Epidermal melanocyte (primary cell): ENCODE results near the gene RNF40.
"Not testable (repeated sequence)": the region's sequence is repeated elsewhere in the genome, so short reads cannot be mapped to it uniquely, and the experiment has no call there.

Experiments
- DNase-seq: peaks from one replicate; pipeline ENCODE4 v3.0.0; 2011; ENCODE audit warnings: low spot score; ENCODE audit not compliant: insufficient read length

Gene RNF40

GRCh38 chr16:30813821-30814189, 51.7 kb downstream of the RNF40 start:
- no peak for DNase-seq

GRCh38 chr16:30816769-30817168, 54.6 kb downstream of the RNF40 start:
- DNase-seq = no peak

- DNase-seq = no peak
These were observed 58.9 kb downstream of the RNF40 start for GRCh38 chr16:30820952-30821421.

- not testable (repeated sequence) for DNase-seq
These were observed 59.3 kb downstream of the RNF40 start for GRCh38 chr16:30821441-30821840.

- DNase-seq = no peak
These were observed 59.8 kb downstream of the RNF40 start for GRCh38 chr16:30821891-30822290.
